ENCODE data around the gene SCUBE3.

The SCUBE3 gene

GRCh38 chr6:35181308-35181932, 32.3 kb upstream of the SCUBE3 start:
- DNase-seq (ENCODE audit: low read depth, low spot score), result no peak

DNA sequence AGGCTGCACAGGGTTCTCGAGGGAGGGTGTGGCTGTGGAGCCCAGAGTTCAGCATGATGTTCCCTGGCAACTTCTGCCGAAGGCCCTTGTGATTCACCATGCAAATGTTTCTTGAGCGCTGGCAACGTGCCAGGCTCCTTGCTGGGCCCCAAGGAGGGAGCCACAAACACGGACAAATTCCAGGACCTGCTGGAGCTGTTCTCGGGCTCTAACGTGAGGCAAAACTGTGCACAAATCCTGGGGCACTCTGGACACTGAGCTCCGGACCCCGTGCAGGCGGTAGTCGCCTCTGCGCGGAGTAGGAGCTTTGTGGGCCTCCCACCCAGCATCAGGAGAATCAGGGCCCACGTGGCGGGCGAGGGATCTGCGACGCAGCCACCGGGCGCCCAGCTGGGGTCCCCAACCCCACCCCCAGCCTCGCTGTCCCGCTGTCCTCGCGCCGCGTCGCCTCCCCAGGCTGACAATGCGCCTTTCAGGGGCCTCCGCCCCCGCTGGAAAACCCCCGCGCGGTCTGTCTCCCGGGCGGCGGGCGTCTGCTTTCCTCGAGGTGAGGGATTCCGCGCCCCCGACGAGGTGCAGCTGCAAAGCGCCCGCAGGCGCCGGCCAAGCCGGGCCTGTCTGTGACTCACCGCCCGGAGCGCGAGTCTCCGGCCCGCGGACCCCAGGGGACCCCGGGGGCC, 31.7 kb upstream of the SCUBE3 start:
- no peak for DNase-seq (ENCODE audit: low read depth, low spot score)

DNA sequence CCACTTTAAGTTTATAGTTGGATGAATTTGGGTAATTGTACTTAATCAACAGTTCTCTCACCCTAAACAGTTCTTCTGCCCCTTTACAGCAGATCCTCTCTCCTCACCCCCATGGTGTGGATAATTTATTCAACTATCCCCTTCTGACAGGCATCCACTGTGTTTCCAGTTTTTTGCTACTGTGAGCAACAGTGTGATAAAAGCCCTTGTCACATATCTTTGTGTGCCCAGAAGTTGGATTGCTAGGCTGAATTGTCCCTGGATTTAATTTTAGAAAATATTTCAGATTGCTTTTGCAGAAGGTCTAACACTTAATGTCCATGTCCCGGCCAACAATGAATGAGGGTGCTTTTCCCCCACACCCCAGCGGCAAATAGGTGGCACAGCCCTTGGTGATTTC, 30.5 kb upstream of the SCUBE3 start:
- DNase-seq (ENCODE audit: low read depth, low spot score), result no peak

GRCh38 chr6:35183935-35184334, 29.8 kb upstream of the SCUBE3 start:
- DNase-seq (ENCODE audit: low read depth, low spot score), result no peak

- DNase-seq (ENCODE audit: low read depth, low spot score), result no peak
Observed at GRCh38 chr6:35184580-35185301, 29.0 kb upstream of the SCUBE3 start.

DNA sequence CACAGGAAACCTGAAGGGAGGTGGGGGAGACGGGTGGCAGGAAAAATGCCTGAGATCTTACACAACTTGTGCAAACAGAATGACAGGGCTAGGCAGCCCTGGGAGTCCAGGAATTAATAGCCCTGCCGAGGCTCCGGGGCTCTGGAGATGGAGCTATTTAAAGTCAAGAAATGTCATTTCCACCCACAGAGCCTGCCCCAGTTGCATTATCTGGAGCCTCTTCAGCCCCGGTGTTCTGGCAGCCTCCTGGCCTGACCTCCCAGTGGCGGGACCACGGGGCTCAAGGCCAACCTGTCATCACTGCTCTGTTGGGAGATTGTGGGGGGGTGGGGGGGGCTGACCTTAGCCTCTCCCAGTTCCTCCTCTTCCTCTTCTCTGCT, 28.5 kb upstream of the SCUBE3 start:
- no peak for DNase-seq (ENCODE audit: low read depth, low spot score)

- no peak for DNase-seq (ENCODE audit: low read depth, low spot score)
Observed at GRCh38 chr6:35185971-35186370, 27.8 kb upstream of the SCUBE3 start.

GRCh38 chr6:35186571-35186970, 27.2 kb upstream of the SCUBE3 start:
- no peak for DNase-seq (ENCODE audit: low read depth, low spot score)

GRCh38 chr6:35188886-35189285, 24.9 kb upstream of the SCUBE3 start:
- no peak for DNase-seq (ENCODE audit: low read depth, low spot score)

GRCh38 chr6:35190306-35190705, 23.4 kb upstream of the SCUBE3 start:
- no peak for DNase-seq (ENCODE audit: low read depth, low spot score)

DNA sequence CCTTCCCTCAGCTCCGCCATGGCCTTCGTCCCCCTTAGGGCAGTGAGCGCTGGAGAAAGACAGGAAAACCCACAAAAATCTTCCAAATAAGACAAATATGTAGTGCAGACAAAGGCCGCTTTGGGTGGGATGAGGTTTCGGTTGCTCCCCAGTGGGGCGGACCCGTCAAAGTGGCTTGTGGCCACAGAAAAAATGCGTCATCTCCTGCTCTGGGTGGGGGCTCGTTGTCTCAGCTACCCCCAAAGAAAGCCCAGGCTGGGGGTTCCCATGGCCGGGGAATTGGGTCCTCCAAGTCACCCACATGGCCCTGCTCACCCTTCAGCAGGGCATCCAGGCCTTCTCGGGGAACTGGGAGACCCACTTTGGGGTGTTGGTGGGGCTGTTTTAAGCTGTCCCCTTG, 21.9 kb upstream of the SCUBE3 start:
- DNase-seq (ENCODE audit: low read depth, low spot score), result no peak

GRCh38 chr6:35192301-35192860, 21.4 kb upstream of the SCUBE3 start:
- no peak for DNase-seq (ENCODE audit: low read depth, low spot score)

GRCh38 chr6:35194390-35194789, 19.4 kb upstream of the SCUBE3 start:
- DNase-seq (ENCODE audit: low read depth, low spot score), result no peak

DNA sequence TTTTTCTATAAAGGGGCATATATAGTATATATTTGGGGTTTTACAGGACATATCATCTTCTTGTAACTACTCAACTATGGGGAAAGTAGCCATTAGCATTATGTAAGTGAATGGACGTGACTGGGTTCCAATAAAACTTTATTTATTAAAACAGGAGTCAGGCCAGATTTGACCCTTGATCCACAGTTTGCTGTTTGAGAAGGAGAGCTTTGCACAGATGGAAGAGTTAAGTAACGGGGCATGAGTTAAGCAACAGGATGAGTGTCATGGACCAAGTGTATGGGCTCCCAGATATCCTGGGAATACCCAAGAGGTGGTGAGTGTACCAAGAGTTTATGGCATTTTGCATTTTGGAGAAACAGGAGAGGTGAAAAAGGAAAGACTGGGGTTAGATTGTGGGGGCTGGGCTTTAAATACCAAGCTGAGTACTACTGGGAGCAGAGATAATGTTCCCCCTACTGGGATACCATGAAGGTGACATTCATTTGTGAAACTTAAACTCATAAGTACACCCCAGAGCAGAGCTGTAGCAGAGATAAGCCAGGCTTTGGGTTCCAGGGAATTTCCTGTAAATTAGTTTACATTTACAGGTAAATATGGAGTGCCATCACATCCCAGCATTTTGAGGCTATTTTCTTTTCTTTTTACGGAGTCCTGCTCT, 18.5 kb upstream of the SCUBE3 start:
- DNase-seq (ENCODE audit: low read depth, low spot score), result no peak

GRCh38 chr6:35197196-35197595, 16.6 kb upstream of the SCUBE3 start:
- no peak for DNase-seq (ENCODE audit: low read depth, low spot score)

- DNase-seq (ENCODE audit: low read depth, low spot score), result no peak
Observed at GRCh38 chr6:35199866-35200265, 13.9 kb upstream of the SCUBE3 start.

DNA sequence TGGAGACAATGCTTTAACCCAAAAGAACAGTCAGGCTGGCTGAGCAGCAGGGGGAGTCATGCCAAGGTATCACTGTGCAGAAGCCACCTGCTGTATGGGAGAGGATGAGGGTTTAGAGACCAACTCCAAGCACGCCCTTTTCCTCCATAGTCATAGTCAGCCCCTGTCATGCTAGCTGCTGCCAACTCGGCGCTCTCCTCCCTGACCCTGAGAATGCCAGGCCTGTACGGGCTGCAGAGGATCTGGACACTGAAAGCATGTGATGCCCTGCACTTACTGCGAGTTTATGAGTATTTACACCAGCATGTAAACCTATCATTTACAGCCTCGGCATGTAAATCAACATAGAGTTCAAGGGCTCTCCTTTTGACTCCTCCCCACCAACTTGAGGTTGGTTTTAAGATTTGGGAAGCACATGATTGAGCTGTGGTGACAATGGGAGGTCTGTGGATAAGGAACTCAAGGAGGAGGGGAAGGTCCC, 11.7 kb upstream of the SCUBE3 start:
- no peak for DNase-seq (ENCODE audit: low read depth, low spot score)

DNA sequence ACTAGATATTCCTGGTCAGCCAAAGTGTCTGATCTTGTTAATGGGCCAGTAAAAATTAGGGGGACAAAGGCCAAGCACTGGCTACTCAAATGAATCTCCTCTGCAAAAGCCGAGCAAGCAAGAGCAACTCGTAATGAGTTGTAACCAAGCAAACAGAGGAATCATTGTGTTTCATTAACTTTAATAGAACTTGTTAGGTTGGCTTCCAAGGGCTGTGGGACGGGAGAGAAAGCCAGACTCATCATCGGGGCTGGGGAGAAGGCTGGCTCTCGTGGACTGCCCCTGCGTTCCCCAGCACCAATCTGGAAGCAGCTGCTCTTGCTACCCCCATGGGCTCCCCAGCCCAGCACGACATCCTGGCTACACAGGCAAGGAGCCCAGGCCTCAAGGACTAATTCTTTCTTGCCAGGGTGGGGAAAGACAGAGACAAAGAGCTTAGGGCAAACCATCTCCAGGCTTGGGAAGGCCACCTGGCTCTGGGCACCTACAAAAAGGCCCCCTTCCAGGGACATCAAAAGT, 10.5 kb upstream of the SCUBE3 start:
- DNase-seq (ENCODE audit: low read depth, low spot score), result no peak

- DNase-seq (ENCODE audit: low read depth, low spot score), result no peak
Observed at GRCh38 chr6:35203680-35204079, 10.1 kb upstream of the SCUBE3 start.

GRCh38 chr6:35206346-35206745, 7.4 kb upstream of the SCUBE3 start:
- DNase-seq (ENCODE audit: low read depth, low spot score), result no peak

DNA sequence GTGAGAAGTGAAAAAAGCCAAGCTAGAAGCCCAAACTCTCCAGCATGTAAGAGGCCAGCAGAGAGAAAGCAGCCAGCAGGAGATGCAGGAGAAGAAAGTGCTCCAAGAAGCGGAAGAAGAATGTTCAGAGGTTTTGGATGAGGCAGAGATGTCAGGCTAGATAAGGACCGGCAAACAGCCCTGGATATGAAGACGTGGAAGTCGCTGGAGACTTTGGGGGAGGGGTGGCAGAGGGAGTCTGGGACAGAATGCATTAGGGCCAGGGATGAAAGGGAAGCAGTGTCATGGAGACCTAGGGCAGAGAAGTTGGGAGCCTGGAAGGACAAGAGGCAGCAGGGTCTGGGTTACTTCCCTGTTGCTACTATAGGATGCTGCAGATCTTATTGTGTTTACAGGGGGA, 5.3 kb upstream of the SCUBE3 start:
- DNase-seq (ENCODE audit: low read depth, low spot score), result no peak

DNA sequence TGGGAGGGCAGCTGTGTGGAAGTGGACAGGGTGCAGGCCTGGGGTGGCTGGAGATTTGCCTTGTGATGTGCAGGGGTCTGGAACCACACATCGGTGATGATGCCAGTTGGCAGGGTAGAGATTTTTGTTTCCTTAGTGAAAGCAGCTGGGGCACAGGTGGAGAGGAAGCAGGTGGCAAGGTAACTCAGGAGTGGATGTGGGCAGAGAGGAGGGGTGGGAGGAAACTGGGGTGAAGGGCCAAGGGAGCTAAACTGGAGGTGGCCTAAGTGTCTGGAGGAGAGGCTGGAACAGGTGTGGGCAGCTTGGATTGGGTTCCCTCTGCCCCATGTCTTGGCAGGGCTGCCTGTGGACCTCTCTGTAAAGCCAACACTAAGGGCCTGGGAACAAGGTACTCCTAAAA, 4.7 kb upstream of the SCUBE3 start:
- no peak for DNase-seq (ENCODE audit: low read depth, low spot score)

All from iPS DF 19.7 (cell line).